ENCODE data around the gene ABCA4.
A peak's percentile ranks its signal among the peaks of the same experiment; 100 is the strongest.

Gene ABCA4

DNA sequence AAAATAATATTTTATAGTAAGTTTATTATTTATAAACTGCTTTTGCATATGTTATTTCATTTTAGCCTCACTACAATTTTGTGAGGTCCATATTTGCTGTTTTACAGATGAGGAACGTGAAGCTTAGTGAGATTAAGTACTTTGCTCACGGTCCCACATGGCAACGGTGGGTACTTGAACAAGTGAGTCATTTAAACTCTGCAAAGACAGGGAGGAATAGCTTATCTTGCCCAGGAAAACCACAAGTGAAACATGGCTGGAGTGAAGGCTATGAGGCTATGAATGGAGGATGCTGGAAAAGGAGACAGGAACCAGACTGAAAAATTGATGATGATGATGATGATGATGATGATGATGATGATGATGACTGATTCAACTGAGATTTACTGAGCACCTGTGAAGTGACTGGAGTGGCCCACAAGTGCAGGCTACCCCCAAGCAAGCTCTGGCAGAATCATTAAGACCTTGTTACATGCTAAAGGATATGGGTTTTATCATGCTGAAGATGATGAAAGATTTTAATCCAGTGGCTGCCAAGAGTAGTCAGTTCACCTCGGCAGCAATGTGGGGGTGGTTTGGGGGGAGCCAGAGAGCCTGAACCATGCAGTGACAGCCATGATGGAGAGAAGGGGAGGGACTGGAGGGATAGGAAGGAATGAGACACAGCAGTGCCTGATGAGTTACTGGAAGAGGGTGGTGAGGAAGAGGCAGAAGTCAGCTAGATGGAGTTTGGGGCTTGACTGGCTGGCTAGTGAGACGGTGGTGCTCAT, 1.4 kb upstream of the ABCA4 start:
- DNase-seq: no peak

GRCh38 chr1:94121411-94121821, 468 bp upstream of the ABCA4 start:
- no peak for DNase-seq

DNA sequence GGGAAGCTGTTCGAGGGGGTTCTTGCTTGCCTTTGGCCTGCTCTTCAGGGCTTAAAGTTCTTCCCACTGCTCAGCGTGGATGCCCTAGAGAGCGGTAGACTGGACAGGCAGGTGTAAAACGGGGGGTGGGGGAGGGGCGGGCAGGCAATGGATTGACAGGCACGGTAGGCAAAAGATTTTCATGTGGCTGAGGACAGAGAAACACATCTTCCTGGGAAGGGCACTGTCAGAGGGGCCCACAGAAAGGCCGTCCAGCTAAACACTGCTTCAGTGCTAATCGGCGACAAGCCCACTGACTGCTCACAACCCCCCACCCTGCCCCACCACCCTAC, 412 bp downstream of the ABCA4 start:
- DNase-seq: no peak

DNA sequence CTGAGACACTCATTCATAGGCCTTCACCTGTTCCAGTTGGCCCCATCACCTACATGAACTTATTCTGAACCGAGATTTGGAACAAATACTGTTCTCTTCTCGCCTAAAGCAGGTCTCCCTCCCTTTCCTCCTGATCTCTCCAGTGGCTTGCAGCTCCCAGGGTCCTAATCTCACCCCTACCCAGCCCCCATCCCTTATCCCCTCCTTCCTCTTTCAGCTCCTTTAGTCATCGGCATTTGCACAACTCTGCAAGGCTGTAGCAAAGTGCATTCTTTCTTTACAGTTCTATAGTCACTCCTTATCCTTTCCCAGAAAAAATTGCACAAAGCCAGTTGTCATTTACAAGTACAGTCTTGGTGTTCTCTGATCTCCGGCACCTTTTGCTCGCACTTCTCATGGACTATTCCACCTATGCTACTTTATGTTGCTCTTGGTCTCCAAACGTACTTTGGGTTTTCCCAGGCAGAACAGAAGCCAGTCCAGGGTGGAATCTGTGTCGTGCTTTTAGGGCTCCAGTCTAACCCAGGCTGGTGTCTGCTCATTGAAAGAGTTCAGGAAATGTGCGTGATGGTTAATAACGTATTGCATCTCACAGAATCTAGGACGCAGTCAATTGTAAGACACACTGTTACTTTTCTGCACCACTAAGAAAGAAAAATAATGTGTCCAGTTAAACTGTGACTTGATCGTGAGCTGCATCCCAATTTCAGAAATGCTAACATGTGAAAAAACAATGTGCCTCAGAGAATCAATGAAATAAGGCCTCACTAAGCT, 965 bp downstream of the ABCA4 start:
- DNase-seq: no peak

- no peak for DNase-seq
Measured at GRCh38 chr1:94119306-94119705, 1.6 kb downstream of the ABCA4 start.

DNA sequence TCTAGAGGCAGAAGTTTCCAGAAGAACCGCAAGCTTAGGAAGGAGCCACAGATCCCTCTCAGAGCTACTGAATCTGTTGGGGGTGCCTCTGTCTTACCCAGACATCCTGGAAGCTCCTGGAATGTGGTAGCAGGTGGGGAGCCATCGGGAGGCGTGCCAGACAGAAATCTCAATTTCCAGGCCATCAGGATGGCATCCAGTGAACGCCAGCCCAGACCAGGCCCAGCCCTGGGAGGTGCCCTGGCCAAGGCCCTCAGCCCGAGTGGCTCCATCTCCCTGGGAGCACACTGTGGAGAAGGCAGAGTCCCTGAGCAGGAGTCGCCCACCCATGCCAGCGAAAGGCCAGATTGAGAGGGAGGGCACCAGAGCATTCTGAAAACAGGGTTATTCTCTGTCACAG, 2.5 kb downstream of the ABCA4 start:
- DNase-seq: no peak

GRCh38 chr1:94118013-94118412, 2.9 kb downstream of the ABCA4 start:
- no peak for DNase-seq

GRCh38 chr1:94117259-94117851, 3.6 kb downstream of the ABCA4 start:
- no peak for DNase-seq

- no peak for DNase-seq
Measured at GRCh38 chr1:94115900-94116436, 5.0 kb downstream of the ABCA4 start.

DNA sequence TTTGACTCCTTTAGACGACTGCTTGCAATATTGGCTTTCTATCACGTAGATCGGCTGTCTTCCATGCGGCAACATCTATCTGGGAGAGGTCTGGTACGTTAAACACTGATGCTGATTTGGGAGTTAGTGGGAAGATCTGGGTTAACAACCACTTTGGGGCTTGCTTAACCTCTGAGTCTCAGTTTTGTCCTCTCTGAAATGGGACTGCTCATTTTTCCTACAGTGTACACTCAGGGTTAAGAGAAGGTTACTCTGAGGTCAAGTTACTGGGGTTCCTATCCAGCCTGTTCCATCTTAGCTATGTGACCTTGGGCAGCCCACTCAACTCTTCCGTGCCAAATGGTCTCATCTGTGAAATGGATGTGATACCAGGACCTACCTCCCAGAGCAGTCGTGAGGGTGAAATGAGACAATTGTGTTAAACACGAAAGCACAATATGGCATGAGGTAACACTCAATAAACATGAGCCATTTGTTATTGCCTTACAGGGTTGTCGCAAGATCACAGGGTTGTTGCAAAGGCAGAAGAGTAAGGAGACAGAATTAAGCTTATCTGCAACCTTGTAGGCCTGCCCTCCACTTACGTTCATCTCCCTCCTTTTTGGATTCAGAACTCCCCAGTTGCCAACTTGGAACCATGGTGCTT, 5.6 kb downstream of the ABCA4 start:
- no peak for DNase-seq

- DNase-seq: no peak
Measured at GRCh38 chr1:94113589-94114226, 7.2 kb downstream of the ABCA4 start.

DNA sequence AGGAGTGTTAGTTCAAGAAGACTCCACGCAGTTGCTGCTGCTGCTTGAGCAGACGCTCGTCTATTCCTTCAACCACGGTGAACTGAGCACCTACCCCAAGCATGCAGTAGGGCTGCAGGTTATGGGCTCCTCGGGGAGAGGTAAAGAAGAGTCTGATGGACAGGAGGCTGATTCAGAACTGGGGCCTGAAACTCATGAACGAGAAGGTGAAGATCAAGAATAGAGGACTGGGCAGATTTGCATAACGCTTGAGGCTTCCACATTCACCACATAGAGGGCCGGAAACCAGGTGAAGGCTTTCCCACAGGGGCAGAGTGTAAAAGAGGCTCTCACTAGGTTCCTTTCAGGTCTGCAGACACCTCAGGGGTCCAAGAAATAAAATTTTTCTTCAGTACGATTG, 9.1 kb downstream of the ABCA4 start:
- no peak for DNase-seq

DNA sequence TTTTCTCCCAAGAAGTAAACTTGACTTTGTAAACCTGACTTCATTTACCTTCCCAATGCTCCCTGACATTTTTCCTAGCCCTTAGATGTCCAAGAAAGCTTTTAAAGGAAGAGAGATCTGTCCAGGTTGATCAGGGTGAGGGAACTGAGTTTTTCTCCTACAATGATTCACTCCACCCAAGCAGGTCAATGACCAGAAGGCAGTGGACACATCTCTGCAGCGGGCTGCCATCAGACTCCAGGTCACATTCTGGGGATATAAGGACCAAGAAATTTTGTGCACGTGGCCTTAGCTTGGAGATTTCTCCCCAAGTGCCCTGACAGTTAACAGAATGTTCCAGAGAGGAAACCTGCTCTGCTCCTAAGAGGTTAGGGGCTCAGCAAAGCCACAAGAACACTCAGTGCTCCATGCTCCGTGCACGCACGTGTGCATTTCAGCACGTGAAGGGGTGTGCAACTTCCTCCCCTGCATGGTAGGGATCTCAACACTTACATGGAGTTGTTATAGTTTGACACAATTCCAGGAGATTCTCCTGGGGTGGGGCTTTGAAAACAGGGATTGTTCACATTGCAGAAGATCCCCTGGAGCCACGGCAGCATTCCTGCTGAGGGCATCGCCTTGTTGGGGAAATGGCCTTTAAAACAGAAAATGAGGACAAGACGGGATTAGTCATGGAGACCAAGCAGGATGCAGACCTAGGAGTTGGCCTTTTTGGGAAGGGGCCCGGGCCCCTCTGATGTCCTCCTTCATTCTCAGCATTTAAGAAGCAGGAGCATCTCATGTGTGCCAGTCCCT, 9.8 kb downstream of the ABCA4 start:
- no peak for DNase-seq

- no peak for DNase-seq
Measured at GRCh38 chr1:94110021-94110761, 10.8 kb downstream of the ABCA4 start.

- DNase-seq: no peak
Measured at GRCh38 chr1:94109478-94109877, 11.5 kb downstream of the ABCA4 start.

GRCh38 chr1:94107141-94107540, 13.8 kb downstream of the ABCA4 start:
- DNase-seq: no peak

DNA sequence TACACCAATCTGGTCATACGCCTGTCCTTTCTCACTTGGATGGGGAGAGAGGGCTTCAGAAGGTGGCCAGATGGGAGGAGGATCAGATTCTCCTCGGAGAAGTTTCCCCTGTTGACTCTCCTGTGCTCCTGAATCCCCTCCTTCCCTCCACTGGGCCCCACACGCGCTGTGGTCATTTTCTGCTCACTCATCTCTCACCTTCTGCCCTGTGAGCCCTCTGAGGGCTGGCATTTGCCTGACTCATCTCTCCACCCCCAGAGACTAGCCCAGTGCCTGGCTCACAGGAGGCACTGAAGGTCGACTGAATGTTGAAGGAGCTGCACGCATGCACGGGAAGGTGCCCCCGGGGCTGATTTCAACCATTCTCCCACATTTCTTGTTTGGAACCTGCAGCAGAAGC, 14.2 kb downstream of the ABCA4 start:
- DNase-seq: no peak

- DNase-seq: peak; percentile 8 to 23
Measured at GRCh38 chr1:94105957-94106529, 14.9 kb downstream of the ABCA4 start.

DNA sequence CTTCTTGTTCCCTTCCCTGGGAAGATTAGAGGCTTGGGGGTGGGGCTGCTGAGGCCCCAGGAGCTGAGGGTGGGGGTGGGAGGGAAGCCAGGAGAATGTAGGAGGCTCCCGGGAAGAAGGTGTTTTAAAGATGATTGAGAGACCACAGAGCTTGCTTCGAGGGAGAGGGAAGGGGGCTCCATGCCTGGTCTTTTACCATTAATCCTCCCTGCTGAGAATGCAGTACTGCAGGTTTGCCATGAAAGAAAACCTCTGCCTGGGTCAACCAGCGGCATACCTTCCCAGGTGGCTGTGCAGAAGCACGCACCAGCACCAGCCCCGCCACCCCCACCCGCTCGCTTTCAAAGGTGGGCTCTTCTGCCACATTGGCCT, 15.4 kb downstream of the ABCA4 start:
- no peak for DNase-seq

- no peak for DNase-seq
Measured at GRCh38 chr1:94104776-94105580, 16.0 kb downstream of the ABCA4 start.
